Tibial nerve (tissue), 4 donors: ENCODE results near the gene ATF7IP. TPM values are rescaled to one million over a fixed set of nuclear protein-coding genes. Genes with fewer than 3 reads are reported as not detected.
A peak's percentile ranks its signal among the peaks of the same experiment; 100 is the strongest.

Experiments
- DNase-seq, 2 donors: peaks; one replicate each; pipeline ENCODE4 v3.0.0-alpha.2; 2019; ENCODE audit warnings: low spot score in 2 of 2
- H3K27ac ChIP-seq, 4 donors: fragments of 200-600 bp; sonication (generic) in 3 of 4; one replicate each; pipeline ENCODE4 v1.5.1; 2017 to 2019; ENCODE audit warnings: mild to moderate bottlenecking in 1 of 4
- H3K27me3 ChIP-seq, 2 donors: fragments of 200-600 bp; sonication (generic) in 1 of 2; one replicate each; pipeline versions ENCODE4 v1.5.1 to v1.6.0; 2017 to 2019
- H3K36me3 ChIP-seq, 3 donors: fragments of 200-600 bp; sonication (generic); one replicate each; pipeline ENCODE4 v1.5.1; 2018 to 2019
- H3K4me1 ChIP-seq, 4 donors: fragments of 200-600 bp; sonication (generic) in 3 of 4; one replicate each; pipeline ENCODE4 v1.5.1; 2017 to 2019
- H3K4me3 ChIP-seq, 4 donors: fragments of 200-600 bp; sonication (generic) in 3 of 4; one replicate each; pipeline ENCODE4 v1.5.1; 2017 to 2019; ENCODE audit warnings: mild to moderate bottlenecking in 1 of 4, moderate library complexity in 1 of 4
- H3K9me3 ChIP-seq, 4 donors: fragments of 200-600 bp; sonication (generic) in 3 of 4; one replicate each; pipeline ENCODE4 v1.5.1; 2017 to 2019
- EP300 ChIP-seq, 2 donors: sonication (generic); formaldehyde crosslinking; IDR thresholded peaks; one replicate each; pipeline ENCODE4 v1.6.1; 2017; ENCODE audit warnings: antibody characterized with exemption in 2 of 2, mild to moderate bottlenecking in 1 of 2
- POLR2A ChIP-seq, 2 donors: fragments of 450-650 bp; IDR thresholded peaks; one replicate each; pipeline ENCODE4 v1.6.1; 2017; ENCODE audit warnings: antibody characterized with exemption in 2 of 2, mild to moderate bottlenecking in 2 of 2, moderate library complexity in 2 of 2
- WGBS, 2 donors: methylation state at CpG; one replicate each; pipeline ENCODE4 v1.1.5; 2018; 5-methylcytosine and 5-hydroxymethylcytosine counted together
- total RNA-seq, 4 donors: library from RNA; depleted of rRNA; stranded (reverse); fragments of >200 nt; gene quantifications; one replicate each; pipeline ENCODE4 v1.1.0, GENCODE V29; 2016
- TF ChIP-seq, protein P1 (sequence below), 5 experiments: fragments of 200-600 bp in 3 of 5; fragments of 450-650 bp in 2 of 5; sonication (generic) in 3 of 5; IDR thresholded peaks; one replicate each; pipeline ENCODE4 v1.5.1; 2016 to 2019; ENCODE audit warnings: antibody characterized with exemption in 5 of 5, mild to moderate bottlenecking in 3 of 5, moderate library complexity in 2 of 5

ATF7IP gene
- total RNA-seq, 4 donors from 2014 or later: 35.5 to 63.4 (median 48.2) TPM

DNA sequence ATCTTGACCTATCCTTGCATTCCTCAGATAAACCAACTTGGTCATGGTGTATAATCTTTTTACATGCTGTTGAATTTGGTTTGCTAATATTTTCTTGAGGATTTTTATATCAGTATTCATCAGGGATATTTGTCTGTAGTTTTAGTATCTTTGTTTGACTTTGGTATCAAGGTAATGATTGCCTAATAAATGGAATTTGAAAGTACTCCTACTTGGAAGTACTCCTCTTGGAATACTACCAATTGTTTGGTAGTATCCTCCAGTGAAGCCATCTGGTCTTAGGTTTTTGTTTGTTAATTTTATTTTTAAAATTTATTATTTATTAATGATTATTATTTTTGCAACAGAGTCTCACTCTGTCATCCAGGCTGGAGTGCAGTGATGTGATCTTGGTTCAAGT, 85.0 kb downstream of the ATF7IP start:
- Histone ChIP-seq H3K4me3 (no peak overlapping the region), H3K27ac (no peak overlapping the region), H3K27me3 (no peaks in the 10 kb centered on the region), H3K4me1 (peaks cover 0 to 5% (median 0%) of the 10 kb centered on the region in 4 donors), H3K9me3 (no peaks in the 10 kb centered on the region), H3K36me3 (peaks cover 0 to 74% (median 11%) of the 10 kb centered on the region in 3 donors)
- DNase-seq: no peak
- TF ChIP-seq, protein P1, sequence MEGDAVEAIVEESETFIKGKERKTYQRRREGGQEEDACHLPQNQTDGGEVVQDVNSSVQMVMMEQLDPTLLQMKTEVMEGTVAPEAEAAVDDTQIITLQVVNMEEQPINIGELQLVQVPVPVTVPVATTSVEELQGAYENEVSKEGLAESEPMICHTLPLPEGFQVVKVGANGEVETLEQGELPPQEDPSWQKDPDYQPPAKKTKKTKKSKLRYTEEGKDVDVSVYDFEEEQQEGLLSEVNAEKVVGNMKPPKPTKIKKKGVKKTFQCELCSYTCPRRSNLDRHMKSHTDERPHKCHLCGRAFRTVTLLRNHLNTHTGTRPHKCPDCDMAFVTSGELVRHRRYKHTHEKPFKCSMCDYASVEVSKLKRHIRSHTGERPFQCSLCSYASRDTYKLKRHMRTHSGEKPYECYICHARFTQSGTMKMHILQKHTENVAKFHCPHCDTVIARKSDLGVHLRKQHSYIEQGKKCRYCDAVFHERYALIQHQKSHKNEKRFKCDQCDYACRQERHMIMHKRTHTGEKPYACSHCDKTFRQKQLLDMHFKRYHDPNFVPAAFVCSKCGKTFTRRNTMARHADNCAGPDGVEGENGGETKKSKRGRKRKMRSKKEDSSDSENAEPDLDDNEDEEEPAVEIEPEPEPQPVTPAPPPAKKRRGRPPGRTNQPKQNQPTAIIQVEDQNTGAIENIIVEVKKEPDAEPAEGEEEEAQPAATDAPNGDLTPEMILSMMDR (IDR thresholded peaks at IDR 0.05): no peak
- no peak for TF ChIP-seq EP300 (IDR thresholded peaks at IDR 0.05)
- no peak for TF ChIP-seq POLR2A (IDR thresholded peaks at IDR 0.05)

DNA sequence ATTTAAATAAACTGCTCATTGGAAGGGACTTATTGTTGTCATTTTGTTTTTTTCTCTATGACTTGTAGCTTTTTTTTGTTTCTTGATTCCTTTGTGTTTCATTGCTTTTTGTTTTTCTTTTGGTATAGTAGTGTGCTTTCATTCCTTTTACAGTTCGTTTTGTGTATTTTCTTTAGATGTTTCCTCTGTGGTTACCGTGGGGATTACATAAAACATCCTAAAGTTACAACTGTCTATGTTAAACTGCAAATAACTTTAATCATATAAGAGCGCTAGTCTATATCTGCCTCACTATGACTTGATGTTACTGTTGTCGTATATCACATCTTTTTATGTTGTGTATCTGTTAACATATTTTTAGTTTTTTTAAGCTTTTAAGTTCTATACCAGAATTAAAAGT, 86.9 kb downstream of the ATF7IP start:
- no peak for DNase-seq
- no peak overlapping the region for H3K4me3 ChIP-seq
- peaks cover 0 to 69% (median 11%) of the 10 kb centered on the region in 3 donors for H3K36me3 ChIP-seq
- H3K27me3 ChIP-seq: no peaks in the 10 kb centered on the region
- TF ChIP-seq EP300 (IDR thresholded peaks at IDR 0.05) (no peak), POLR2A (IDR thresholded peaks at IDR 0.05) (no peak)
- TF ChIP-seq, protein P1 (IDR thresholded peaks at IDR 0.05): no peak
- 76% methylated on average over 4 of the region's 4 CpGs for WGBS, 2 donors
- no peak overlapping the region for H3K27ac ChIP-seq
- no peaks in the 10 kb centered on the region for H3K9me3 ChIP-seq
- peaks cover 0 to 5% (median 0%) of the 10 kb centered on the region in 4 donors for H3K4me1 ChIP-seq

DNA sequence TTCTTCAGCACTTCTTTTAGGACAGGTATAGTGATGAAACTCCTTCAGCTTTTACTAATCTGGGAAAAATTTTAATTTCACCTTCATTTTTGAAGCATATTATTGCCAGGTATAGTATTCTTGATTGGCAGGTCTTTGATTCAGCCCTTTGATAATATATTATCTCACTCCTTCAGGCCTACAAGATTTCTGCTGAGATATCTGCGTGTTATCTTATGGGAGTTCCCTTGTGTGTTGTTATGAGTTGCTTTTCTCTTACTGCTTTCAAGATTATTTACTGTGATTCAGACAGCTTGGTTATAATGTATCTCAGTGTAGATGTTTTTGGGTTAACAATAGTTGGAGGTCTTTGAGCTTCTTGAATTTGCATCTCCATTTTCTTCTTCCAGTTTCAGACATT, 87.4 kb downstream of the ATF7IP start:
- TF ChIP-seq EP300 (IDR thresholded peaks at IDR 0.05) (no peak), POLR2A (IDR thresholded peaks at IDR 0.05) (no peak)
- TF ChIP-seq, protein P1 (IDR thresholded peaks at IDR 0.05): no peak
- Histone ChIP-seq H3K27ac (no peak overlapping the region), H3K9me3 (no peaks in the 10 kb centered on the region), H3K4me1 (peaks cover 0 to 5% (median 0%) of the 10 kb centered on the region in 4 donors), H3K4me3 (no peak overlapping the region), H3K36me3 (peaks cover 0 to 69% (median 11%) of the 10 kb centered on the region in 3 donors), H3K27me3 (no peaks in the 10 kb centered on the region)
- 91 to 92% methylated on average over 1 of the region's 1 CpG for WGBS, 2 donors
- DNase-seq: no peak

DNA sequence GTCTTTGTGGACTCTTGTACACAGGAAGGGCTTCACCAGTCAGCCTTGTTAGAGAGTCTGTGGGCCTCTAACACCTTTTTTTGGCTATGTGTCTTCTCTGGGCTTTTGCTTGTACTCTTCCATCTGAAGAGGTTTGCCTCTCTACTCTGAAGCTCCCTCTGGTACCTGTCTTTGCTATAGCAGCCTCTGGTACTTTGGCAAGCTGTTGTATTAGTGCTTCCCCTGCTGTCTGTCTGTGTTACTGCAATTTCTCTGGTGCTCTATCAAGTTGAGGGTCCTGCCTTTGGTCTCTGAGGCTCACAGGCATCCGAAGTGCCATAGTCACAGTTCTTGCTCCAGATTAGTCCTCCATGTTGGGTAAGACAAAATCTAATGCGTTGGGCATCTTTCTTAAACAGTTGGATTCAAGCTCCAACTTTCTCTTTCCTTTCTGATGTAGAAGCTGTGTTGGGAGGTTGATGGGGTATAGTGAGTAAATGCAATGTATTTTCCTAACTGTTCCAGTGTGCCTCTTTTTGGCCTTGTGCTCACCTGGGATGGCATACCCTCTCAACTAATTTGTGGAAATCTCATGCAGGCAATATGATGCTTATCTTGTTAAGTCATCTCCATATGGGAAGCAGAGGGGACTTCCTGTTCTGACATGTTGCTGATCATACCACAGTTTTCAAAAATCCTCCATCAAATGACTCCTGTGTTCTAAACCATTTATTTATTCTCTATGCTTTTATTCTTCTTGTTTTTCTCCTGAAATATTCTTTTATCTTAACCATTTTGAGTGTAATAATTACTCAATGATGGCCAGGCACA, 88.8 kb downstream of the ATF7IP start:
- WGBS, 2 donors: 61 to 71% methylated on average over 2 of the region's 2 CpGs

More for the DNA sequence above, 88.8 kb downstream of the ATF7IP start:
- Histone ChIP-seq H3K4me3 (no peak overlapping the region), H3K4me1 (peaks cover 0 to 5% (median 0%) of the 10 kb centered on the region in 4 donors), H3K9me3 (no peaks in the 10 kb centered on the region), H3K36me3 (peaks cover 0 to 70% (median 11%) of the 10 kb centered on the region in 3 donors), H3K27ac (no peak overlapping the region), H3K27me3 (no peaks in the 10 kb centered on the region)
- no peak for DNase-seq
- TF ChIP-seq EP300 (IDR thresholded peaks at IDR 0.05): no peak
- TF ChIP-seq, protein P1 (IDR thresholded peaks at IDR 0.05): peak in 2 of 5 experiments; percentile 8 to 22
